ENCODE measurements around the gene PRELP.

GRCh38 chr1:203428981-203429599 is 46.5 kb upstream of the PRELP start:
- TF ChIP-seq POLR2AphosphoS5 (IDR thresholded peaks at IDR 0.05; ENCODE audit: low read depth, low read length) (no peak), REST (IDR thresholded peaks at IDR 0.05; ENCODE audit: insufficient read depth in 1 of 2, low read depth in 2 of 2, low read length in 2 of 2) (no peak), SIN3A (IDR thresholded peaks at IDR 0.05; ENCODE audit: borderline replicate concordance, insufficient read depth, low read length) (no peak)
